HL-60 (cell line): Measurements from ENCODE around the gene ECM2.

Source experiments
- GABPA ChIP-seq: IDR thresholded peaks from 2 replicates; pipeline ENCODE4 v1.6.1; 2012; ENCODE audit warnings: low read depth
- POLR2AphosphoS5 ChIP-seq: IDR thresholded peaks from 2 replicates; pipeline ENCODE4 v1.6.1; 2012; ENCODE audit warnings: low read depth
- TF ChIP-seq, protein P1 (sequence below): IDR thresholded peaks from one replicate; pipeline ENCODE4 v1.5.1; 2011; ENCODE audit warnings: low read length, control low read depth, inconsistent platforms; ENCODE audit not compliant: insufficient read depth
- TF ChIP-seq, protein P2 (sequence below): IDR thresholded peaks from 2 replicates; pipeline ENCODE4 v1.6.1; 2012; ENCODE audit warnings: low read depth; ENCODE audit not compliant: insufficient replicate concordance

DNA sequence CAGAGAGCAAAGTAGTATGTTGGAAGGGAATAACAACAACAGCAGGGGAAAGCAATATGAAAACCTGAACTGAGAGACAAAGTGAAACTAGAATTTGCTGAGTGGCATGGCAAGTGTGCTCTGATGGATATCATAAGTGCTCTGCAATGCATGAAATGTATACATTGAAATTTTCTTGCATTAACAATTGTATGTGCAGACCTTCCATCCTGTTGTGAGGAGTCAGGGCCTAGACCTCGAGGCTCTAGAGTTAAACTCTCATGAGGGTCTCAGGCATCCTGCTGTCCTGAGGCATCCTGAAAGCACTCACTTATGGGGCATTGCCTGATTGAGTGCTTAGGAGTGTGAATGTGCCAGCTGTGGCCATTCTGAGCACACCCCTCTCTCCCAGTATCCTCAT is 1.1 kb downstream of the ECM2 start:
- TF ChIP-seq, protein P1, sequence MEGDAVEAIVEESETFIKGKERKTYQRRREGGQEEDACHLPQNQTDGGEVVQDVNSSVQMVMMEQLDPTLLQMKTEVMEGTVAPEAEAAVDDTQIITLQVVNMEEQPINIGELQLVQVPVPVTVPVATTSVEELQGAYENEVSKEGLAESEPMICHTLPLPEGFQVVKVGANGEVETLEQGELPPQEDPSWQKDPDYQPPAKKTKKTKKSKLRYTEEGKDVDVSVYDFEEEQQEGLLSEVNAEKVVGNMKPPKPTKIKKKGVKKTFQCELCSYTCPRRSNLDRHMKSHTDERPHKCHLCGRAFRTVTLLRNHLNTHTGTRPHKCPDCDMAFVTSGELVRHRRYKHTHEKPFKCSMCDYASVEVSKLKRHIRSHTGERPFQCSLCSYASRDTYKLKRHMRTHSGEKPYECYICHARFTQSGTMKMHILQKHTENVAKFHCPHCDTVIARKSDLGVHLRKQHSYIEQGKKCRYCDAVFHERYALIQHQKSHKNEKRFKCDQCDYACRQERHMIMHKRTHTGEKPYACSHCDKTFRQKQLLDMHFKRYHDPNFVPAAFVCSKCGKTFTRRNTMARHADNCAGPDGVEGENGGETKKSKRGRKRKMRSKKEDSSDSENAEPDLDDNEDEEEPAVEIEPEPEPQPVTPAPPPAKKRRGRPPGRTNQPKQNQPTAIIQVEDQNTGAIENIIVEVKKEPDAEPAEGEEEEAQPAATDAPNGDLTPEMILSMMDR, result no peak
- TF ChIP-seq GABPA (no peak), POLR2AphosphoS5 (no peak)
- TF ChIP-seq, protein P2, sequence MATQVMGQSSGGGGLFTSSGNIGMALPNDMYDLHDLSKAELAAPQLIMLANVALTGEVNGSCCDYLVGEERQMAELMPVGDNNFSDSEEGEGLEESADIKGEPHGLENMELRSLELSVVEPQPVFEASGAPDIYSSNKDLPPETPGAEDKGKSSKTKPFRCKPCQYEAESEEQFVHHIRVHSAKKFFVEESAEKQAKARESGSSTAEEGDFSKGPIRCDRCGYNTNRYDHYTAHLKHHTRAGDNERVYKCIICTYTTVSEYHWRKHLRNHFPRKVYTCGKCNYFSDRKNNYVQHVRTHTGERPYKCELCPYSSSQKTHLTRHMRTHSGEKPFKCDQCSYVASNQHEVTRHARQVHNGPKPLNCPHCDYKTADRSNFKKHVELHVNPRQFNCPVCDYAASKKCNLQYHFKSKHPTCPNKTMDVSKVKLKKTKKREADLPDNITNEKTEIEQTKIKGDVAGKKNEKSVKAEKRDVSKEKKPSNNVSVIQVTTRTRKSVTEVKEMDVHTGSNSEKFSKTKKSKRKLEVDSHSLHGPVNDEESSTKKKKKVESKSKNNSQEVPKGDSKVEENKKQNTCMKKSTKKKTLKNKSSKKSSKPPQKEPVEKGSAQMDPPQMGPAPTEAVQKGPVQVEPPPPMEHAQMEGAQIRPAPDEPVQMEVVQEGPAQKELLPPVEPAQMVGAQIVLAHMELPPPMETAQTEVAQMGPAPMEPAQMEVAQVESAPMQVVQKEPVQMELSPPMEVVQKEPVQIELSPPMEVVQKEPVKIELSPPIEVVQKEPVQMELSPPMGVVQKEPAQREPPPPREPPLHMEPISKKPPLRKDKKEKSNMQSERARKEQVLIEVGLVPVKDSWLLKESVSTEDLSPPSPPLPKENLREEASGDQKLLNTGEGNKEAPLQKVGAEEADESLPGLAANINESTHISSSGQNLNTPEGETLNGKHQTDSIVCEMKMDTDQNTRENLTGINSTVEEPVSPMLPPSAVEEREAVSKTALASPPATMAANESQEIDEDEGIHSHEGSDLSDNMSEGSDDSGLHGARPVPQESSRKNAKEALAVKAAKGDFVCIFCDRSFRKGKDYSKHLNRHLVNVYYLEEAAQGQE, result no peak
